HEK293 (cell line): ENCODE data around the gene KATNAL2.

Source experiments
- CTCF ChIA-PET: fragments of 350-600 bp; formaldehyde crosslinking; extraction: SDS; loops from one replicate; lab custom pipeline; 2021; ENCODE audit warnings: antibody characterized with exemption; lab: Yijun Ruan, JAX
- POLR2A ChIA-PET: fragments of 300-600 bp; formaldehyde crosslinking; extraction: SDS; loops from one replicate; lab custom pipeline; 2020; ENCODE audit warnings: antibody characterized with exemption, inconsistent platforms; lab: Yijun Ruan, JAX
- H3K27ac ChIP-seq: fragments of 200-500 bp; sonication (Bioruptor generic); 2 replicates; pipeline ENCODE4 v1.5.1; 2014; ENCODE audit warnings: low read depth, low read length, control low read depth, inconsistent platforms; ENCODE audit errors: extremely low read depth
- H3K36me3 ChIP-seq, 2 experiments: fragments of 200-500 bp in 1 of 2; sonication (Bioruptor generic) in 1 of 2; 1 replicate in 1 of 2; 2 replicates in 1 of 2; pipeline ENCODE4 v1.5.1; 2014 to 2017; ENCODE audit warnings: inconsistent platforms in 2 of 2, low read length in 2 of 2; ENCODE audit not compliant: control insufficient read depth in 2 of 2, insufficient read depth in 1 of 2
- H3K4me1 ChIP-seq: fragments of 200-500 bp; sonication (Bioruptor generic); 2 replicates; pipeline ENCODE4 v1.5.1; 2014; ENCODE audit warnings: mild to moderate bottlenecking, low read length, inconsistent platforms; ENCODE audit not compliant: control insufficient read depth, insufficient read depth
- H3K4me3 ChIP-seq: 2 replicates; pipeline ENCODE4 v1.5.1; 2011; ENCODE audit warnings: low read depth, mild to moderate bottlenecking, control low read depth, low read length, moderate library complexity
- H3K9me3 ChIP-seq: fragments of 200-500 bp; sonication (Bioruptor generic); 2 replicates; pipeline ENCODE4 v1.5.1; 2014; ENCODE audit warnings: low read depth, low read length, inconsistent platforms; ENCODE audit not compliant: control insufficient read depth, insufficient read depth
- BCL11A ChIP-seq: fragments of 450-650 bp; formaldehyde crosslinking; IDR thresholded peaks from 2 replicates; pipeline ENCODE4 v1.5.1; 2016; ENCODE audit warnings: low read depth, missing biosample characterization, missing genetic modification characterization
- EGR2 ChIP-seq: fragments of 450-650 bp; formaldehyde crosslinking; IDR thresholded peaks from 2 replicates; pipeline ENCODE4 v1.5.1; 2016; ENCODE audit warnings: low read depth, missing biosample characterization, missing genetic modification characterization
- GLIS1 ChIP-seq: fragments of 450-650 bp; formaldehyde crosslinking; IDR thresholded peaks from 2 replicates; pipeline ENCODE4 v1.5.1; 2016; ENCODE audit warnings: missing biosample characterization, missing genetic modification characterization
- IKZF3 ChIP-seq: fragments of 450-650 bp; IDR thresholded peaks from 2 replicates; pipeline ENCODE4 v1.5.0; 2018; ENCODE audit warnings: missing biosample characterization, mild to moderate bottlenecking, missing genetic modification characterization, moderate library complexity
- KLF1 ChIP-seq: fragments of 450-650 bp; formaldehyde crosslinking; IDR thresholded peaks from 2 replicates; pipeline ENCODE4 v1.5.1; 2016; ENCODE audit warnings: missing biosample characterization, missing genetic modification characterization
- KLF9 ChIP-seq: fragments of 450-650 bp; formaldehyde crosslinking; IDR thresholded peaks from 2 replicates; pipeline ENCODE4 v1.5.1; 2016; ENCODE audit warnings: missing biosample characterization, missing genetic modification characterization, low read depth
- SETDB1 ChIP-seq: IDR thresholded peaks from one replicate; pipeline ENCODE4 v1.6.1; 2017; ENCODE audit warnings: mild to moderate bottlenecking, low read length, moderate library complexity, mixed read lengths; ENCODE audit not compliant: insufficient read length
- ZNF114 ChIP-seq: fragments of 450-650 bp; formaldehyde crosslinking; IDR thresholded peaks from 2 replicates; pipeline ENCODE4 v1.5.0; 2017; ENCODE audit warnings: missing biosample characterization, missing genetic modification characterization
- ZNF138 ChIP-seq: fragments of 450-650 bp; formaldehyde crosslinking; IDR thresholded peaks from 2 replicates; pipeline ENCODE4 v1.5.1; 2016; ENCODE audit warnings: missing biosample characterization, missing genetic modification characterization, borderline replicate concordance
- ZNF146 ChIP-seq: fragments of 450-650 bp; formaldehyde crosslinking; IDR thresholded peaks from 2 replicates; pipeline ENCODE4 v1.5.1; 2016; ENCODE audit warnings: missing biosample characterization, missing genetic modification characterization
- ZNF19 ChIP-seq: fragments of 450-650 bp; formaldehyde crosslinking; IDR thresholded peaks from 2 replicates; pipeline ENCODE4; 2016; ENCODE audit warnings: missing biosample characterization, missing genetic modification characterization, low read depth
- ZNF214 ChIP-seq: fragments of 450-650 bp; formaldehyde crosslinking; IDR thresholded peaks from 2 replicates; pipeline ENCODE4 v1.5.1; 2017; ENCODE audit warnings: missing biosample characterization, mild to moderate bottlenecking, missing genetic modification characterization, borderline replicate concordance
- ZNF24 ChIP-seq: fragments of 450-650 bp; formaldehyde crosslinking; IDR thresholded peaks from 2 replicates; pipeline ENCODE4 v1.5.1; 2016; ENCODE audit warnings: missing biosample characterization, missing genetic modification characterization
- ZNF266 ChIP-seq: fragments of 450-650 bp; formaldehyde crosslinking; IDR thresholded peaks from 2 replicates; pipeline ENCODE4 v1.5.1; 2016; ENCODE audit warnings: missing biosample characterization, missing genetic modification characterization, low read depth
- ZNF292 ChIP-seq: fragments of 450-650 bp; formaldehyde crosslinking; IDR thresholded peaks from 2 replicates; pipeline ENCODE4 v1.5.1; 2016; ENCODE audit warnings: low read depth, missing biosample characterization, missing genetic modification characterization, borderline replicate concordance
- ZNF335 ChIP-seq: fragments of 450-650 bp; formaldehyde crosslinking; conservative IDR thresholded peaks from 2 replicates; pipeline ENCODE4 v1.5.1; 2016; ENCODE audit warnings: missing biosample characterization, missing genetic modification characterization
- ZNF423 ChIP-seq: fragments of 450-650 bp; formaldehyde crosslinking; IDR thresholded peaks from 2 replicates; pipeline ENCODE4 v1.5.1; 2016; ENCODE audit warnings: missing biosample characterization, missing genetic modification characterization
- ZNF521 ChIP-seq: fragments of 450-650 bp; formaldehyde crosslinking; IDR thresholded peaks from 2 replicates; pipeline ENCODE4 v1.5.1; 2017; ENCODE audit warnings: missing biosample characterization, mild to moderate bottlenecking, missing genetic modification characterization
- ZNF530 ChIP-seq: fragments of 450-650 bp; formaldehyde crosslinking; IDR thresholded peaks from 2 replicates; pipeline ENCODE4 v1.5.1; 2016; ENCODE audit warnings: low read depth, missing biosample characterization, missing genetic modification characterization
- ZNF544 ChIP-seq: fragments of 450-650 bp; formaldehyde crosslinking; IDR thresholded peaks from 2 replicates; pipeline ENCODE4 v1.5.0; 2017; ENCODE audit warnings: missing biosample characterization, missing genetic modification characterization
- ZNF585B ChIP-seq: fragments of 450-650 bp; formaldehyde crosslinking; IDR thresholded peaks from 2 replicates; pipeline ENCODE4 v1.5.1; 2016; ENCODE audit warnings: missing biosample characterization, missing genetic modification characterization
- ZNF791 ChIP-seq: fragments of 450-650 bp; formaldehyde crosslinking; IDR thresholded peaks from 2 replicates; pipeline ENCODE4 v1.5.1; 2016; ENCODE audit warnings: missing biosample characterization, missing genetic modification characterization
- ZNF792 ChIP-seq: fragments of 450-650 bp; formaldehyde crosslinking; IDR thresholded peaks from 2 replicates; pipeline ENCODE4 v1.5.1; 2016; ENCODE audit warnings: missing biosample characterization, missing genetic modification characterization
- TF ChIP-seq, protein P1 (sequence below): fragments of 450-650 bp; formaldehyde crosslinking; IDR thresholded peaks from 2 replicates; pipeline ENCODE4 v1.5.1; 2016; ENCODE audit warnings: missing biosample characterization, missing genetic modification characterization
- TF ChIP-seq, protein P2 (sequence below): fragments of 450-650 bp; formaldehyde crosslinking; IDR thresholded peaks from 2 replicates; pipeline ENCODE4 v1.5.1; 2016; ENCODE audit warnings: missing biosample characterization, missing genetic modification characterization

The KATNAL2 gene

DNA sequence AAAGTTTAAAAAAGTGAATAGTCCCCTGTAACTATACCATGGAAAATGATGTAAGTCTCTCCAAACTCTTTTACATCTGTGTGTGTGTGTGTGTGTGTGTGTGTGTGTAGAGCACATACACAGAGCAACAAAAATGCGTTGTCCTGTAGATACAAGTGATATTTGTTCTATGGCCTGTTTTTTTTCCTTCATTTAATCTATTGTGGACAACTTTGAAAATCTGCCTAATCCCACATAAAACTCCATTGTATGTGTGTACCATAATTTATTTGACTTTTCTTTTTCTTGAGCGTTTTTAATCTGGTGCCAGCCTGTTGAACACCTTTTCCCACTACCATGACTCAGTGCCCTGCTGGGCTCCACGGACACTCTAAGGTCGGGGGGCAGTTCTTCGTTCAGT, 170.3 kb downstream of the KATNAL2 start:
- Histone ChIP-seq H3K36me3 (no peaks in the 10 kb centered on the region), H3K27ac (no peak overlapping the region), H3K4me1 (no peaks in the 10 kb centered on the region), H3K9me3 (no peaks in the 10 kb centered on the region), H3K4me3 (no peak overlapping the region)
- ChIA-PET POLR2A (no interaction called here), CTCF (no interaction called here)
- TF ChIP-seq ZNF138 (tag by site-specific recombination) (no peak), ZNF292 (tag by site-specific recombination) (no peak), ZNF544 (no peak), ZNF530 (tag by site-specific recombination) (no peak), ZNF19 (no peak), ZNF114 (tag by site-specific recombination) (no peak), ZNF791 (tag by site-specific recombination) (no peak), ZNF792 (tag by site-specific recombination) (no peak)
- TF ChIP-seq, protein P1, sequence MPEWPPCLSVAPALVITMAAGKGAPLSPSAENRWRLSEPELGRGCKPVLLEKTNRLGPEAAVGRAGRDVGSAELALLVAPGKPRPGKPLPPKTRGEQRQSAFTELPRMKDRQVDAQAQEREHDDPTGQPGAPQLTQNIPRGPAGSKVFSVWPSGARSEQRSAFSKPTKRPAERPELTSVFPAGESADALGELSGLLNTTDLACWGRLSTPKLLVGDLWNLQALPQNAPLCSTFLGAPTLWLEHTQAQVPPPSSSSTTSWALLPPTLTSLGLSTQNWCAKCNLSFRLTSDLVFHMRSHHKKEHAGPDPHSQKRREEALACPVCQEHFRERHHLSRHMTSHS (tag by site-specific recombination), result no peak

GRCh38 chr18:47095810-47096209, 178.4 kb downstream of the KATNAL2 start:
- Histone ChIP-seq H3K27ac (no peak overlapping the region), H3K4me1 (no peaks in the 10 kb centered on the region), H3K4me3 (no peak overlapping the region), H3K36me3 (no peaks in the 10 kb centered on the region; a peak in 1 of 3 replicates), H3K9me3 (no peaks in the 10 kb centered on the region)
- ChIA-PET CTCF (interaction anchor here (0.8 to 3.1 kb wide), 4 partner anchors 45 to 659 kb away, joined by 3 to 20 read pairs (median 8); no protein-coding TSS in a partner anchor), POLR2A (interaction anchor here (1.3 kb wide), 1 partner anchor 54 kb away, joined by 3 read pairs; no protein-coding TSS in a partner anchor)
- no peak for TF ChIP-seq ZNF146 (tag by site-specific recombination)
- TF ChIP-seq KLF9, result no peak
- no peak for TF ChIP-seq ZNF114 (tag by site-specific recombination)
- TF ChIP-seq ZNF521 (tag by site-specific recombination), result no peak
- no peak for TF ChIP-seq ZNF585B (tag by site-specific recombination)
- no peak for TF ChIP-seq GLIS1 (tag by site-specific recombination)
- TF ChIP-seq ZNF423 (tag by site-specific recombination), result no peak
- no peak for TF ChIP-seq ZNF266
- no peak for TF ChIP-seq BCL11A
- TF ChIP-seq, protein P2, sequence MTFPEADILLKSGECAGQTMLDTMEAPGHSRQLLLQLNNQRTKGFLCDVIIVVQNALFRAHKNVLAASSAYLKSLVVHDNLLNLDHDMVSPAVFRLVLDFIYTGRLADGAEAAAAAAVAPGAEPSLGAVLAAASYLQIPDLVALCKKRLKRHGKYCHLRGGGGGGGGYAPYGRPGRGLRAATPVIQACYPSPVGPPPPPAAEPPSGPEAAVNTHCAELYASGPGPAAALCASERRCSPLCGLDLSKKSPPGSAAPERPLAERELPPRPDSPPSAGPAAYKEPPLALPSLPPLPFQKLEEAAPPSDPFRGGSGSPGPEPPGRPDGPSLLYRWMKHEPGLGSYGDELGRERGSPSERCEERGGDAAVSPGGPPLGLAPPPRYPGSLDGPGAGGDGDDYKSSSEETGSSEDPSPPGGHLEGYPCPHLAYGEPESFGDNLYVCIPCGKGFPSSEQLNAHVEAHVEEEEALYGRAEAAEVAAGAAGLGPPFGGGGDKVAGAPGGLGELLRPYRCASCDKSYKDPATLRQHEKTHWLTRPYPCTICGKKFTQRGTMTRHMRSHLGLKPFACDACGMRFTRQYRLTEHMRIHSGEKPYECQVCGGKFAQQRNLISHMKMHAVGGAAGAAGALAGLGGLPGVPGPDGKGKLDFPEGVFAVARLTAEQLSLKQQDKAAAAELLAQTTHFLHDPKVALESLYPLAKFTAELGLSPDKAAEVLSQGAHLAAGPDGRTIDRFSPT (tag by site-specific recombination), result no peak
- TF ChIP-seq KLF1 (tag by site-specific recombination), result no peak
- no peak for TF ChIP-seq ZNF214 (tag by site-specific recombination)
- TF ChIP-seq ZNF530 (tag by site-specific recombination), result no peak
- no peak for TF ChIP-seq SETDB1
- TF ChIP-seq ZNF335 (tag by site-specific recombination), result no peak
- no peak for TF ChIP-seq IKZF3
- no peak for TF ChIP-seq EGR2 (tag by site-specific recombination)
- TF ChIP-seq ZNF24, result no peak
